HG02943 (cell line): Measurements from ENCODE around the gene TXNRD3.
A peak's percentile ranks its signal among the peaks of the same experiment; 100 is the strongest.

Source experiments
- ATAC-seq: cut with Tn5 transposase; IDR thresholded peaks from one replicate; pipeline ENCODE4 v1.9.1; 2021; ENCODE audit warnings: mild to moderate bottlenecking, low read depth, moderate library complexity; ENCODE audit not compliant: unreplicated experiment

TXNRD3 gene

DNA sequence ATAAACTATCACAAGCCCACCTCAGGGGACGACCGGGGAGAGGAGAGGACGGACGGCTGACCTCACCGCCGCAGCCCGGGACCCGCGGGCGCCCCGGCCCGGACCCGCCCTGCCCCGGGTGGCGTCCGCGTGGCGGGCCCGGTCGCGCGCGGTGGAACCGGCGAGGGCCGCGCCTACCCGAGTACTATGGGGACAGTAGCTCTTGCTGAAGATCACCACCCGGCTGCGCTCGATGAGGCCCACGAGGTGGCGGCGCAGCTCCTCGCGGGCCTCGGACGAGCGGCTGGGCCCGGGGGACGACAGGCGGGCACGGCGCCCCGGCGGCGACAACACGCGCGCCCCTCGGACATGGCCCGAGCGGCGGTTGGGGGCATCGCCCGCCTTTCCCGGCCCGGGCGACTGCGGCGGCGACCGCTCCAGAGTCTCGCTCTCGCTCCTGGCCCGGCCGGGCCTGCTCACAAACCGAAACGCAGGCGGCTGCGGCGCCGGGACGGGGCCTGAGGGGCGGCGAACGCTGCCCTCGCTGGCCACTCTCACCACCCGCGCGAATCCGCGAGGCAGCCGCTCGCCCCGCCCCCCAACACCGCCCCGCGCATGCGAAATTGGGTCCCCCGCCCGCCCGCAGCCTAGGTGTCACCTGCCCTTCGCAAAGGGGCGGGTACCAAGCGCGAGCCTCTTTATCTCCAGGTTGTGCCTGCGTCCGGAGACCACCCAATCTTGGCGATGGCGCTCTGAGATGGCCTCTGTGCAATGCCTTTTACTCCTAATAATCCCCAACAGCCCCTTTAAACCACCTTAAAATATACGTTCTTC is at the start of gene TXNRD3:
Gene TXNRD3, minus strand, starts transcription at position 554 of the 813 bp plus-strand sequence.
- no peak for ATAC-seq

DNA sequence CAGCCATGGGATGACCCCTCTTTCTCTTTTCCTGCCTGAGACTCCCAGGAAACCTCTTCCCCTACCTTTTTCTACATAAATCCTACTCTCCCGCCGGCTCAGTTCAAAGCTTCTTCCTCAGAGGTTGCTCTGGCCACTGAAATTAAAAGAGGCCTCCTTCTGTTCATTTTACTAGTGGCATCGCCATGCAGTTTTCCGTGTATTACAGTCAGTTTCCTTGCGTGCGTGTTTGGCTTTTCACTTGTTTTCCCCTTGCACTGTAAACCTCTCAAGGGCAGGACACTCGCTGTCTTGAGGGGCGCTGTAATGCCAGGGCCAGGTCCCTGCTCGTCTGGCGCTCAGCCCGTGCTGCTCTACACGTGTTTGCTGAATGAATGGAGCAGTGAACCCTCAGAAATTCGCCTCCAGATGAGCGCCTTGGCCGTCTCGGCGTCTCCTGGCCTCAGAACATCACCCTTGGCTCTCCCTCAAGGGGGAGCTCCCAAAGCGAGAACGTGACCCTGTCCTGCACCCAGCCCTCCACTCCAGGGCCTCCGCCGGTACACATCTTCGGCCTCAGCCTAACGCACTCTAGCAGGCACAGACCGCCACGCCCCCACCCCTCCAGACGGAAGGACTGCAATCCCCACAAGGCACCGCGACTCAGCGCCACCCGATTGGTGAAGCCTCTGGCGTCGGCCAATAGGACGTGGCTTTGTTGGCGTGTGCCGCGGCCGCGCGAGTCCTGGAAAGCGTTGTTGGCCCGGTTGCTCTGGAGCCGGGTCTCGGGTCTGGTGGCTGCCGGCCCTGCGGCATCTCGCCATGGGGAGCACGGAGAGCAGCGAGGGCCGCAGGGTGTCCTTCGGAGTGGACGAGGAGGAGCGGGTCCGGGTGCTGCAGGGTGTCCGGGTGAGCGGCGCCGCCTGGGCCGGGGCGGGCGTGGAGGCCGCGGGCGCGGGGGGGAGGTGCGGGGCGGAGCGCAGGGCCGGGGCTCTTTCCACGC is 48.9 kb upstream of the TXNRD3 start, which contains the start of gene CHCHD6:
Gene CHCHD6, plus strand, starts transcription at position 729 of the 982 bp plus-strand sequence. Its CDS starts 73 bp downstream, at position 802.
- peak; percentile 96 for ATAC-seq

DNA sequence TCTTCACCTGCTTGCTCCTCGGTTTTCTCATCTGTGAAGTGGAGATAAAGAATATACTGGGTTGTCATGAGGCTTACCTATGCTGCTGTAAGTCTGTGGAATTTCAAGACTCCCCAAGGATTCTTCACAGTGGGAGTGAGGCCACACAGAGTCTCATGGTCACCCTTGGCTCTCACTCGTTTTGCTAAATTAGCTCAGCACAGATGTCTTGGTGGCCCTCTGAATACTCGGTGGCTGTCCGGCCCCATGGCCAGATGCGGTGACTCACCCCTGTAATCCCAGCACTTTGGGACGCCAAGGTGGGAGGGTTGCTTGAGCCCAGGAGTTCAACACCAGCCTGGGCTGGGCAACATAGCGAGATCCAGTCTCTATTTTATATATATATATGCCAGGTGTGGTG is 44.1 kb upstream of the TXNRD3 start:
- ATAC-seq = no peak

DNA sequence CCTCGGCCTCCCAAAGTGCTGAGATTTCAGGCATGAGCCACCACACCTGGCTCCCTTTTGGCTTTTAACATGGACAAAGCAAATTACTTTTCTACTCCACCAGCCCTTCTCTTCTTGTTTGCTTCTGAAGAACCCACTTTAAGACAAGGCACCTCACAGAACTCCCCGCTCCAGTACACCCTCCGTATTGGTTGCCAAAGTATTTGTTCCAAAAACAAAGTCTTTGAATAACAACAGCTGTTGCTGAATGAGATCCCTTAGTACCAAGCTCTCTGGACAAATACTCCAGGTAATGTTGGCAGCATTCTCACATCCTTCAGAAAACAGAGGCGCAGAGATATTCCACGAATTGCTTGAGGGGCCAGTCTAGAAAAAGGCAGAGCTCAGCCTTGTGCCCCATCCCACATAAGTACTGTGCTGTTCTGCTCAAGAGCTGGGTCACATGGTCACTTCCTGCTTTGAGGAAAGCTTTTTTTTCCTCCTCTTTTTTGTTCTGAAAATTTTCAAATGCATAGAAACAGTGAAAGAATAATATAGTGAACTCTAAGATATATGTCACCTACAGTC is 41.9 kb upstream of the TXNRD3 start:
- ATAC-seq = no peak

DNA sequence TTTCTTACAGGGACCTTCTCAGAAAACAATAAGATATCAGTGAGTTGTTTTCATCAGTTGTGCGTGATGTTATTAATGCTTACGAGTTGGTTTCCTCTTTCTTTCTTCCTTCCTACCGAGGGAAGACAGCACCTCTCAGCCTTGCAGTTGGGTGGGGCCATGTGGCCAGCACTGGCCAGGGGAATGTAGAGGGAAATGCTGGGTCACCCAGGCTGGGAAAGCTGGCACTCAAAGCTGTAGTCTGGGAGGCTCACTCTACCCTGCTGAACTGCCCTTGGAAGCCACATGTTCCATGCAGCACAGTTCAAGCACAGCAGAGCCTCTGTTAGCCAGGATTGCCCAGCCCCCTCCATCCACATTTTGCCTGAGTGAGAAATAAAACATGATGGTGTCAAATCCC is 39.0 kb upstream of the TXNRD3 start:
- no peak for ATAC-seq

DNA sequence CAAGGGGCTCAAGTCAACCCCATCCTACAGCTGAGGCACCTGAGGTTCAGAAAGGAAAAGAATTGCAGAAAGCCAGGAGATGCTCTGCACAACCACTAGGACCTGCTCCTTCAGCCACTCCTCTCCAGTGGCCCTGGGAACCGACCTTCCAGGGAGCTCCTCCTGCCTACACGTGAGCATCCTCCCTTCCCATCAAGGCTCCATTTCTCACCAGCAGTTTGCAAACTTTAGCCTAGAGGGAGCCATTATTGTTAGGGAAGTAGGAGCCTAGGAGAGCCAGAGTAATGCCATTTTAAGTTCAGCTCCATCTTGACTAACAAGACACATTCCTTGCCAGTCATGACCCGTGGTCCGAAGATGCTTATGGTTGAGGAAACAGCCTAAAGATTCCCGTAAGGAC is 37.9 kb upstream of the TXNRD3 start:
- ATAC-seq = no peak

DNA sequence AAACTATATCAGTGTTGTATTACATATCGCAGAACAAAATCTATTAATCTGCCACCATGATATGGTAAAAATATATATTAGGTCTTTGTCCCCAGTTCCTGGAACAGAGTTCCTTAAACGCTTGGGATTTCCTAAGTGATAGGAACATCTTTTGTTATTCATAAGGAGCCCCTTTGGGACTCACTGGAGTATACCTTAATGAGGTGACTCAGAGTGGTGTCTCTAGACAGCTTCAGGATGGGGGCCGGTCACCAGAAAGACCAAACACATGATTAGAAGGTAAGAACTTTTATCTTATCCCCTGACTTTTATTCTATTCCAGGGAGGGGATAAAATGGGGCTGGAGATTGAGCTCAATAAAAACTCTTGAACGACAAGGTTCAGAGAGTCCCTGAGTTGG is 36.8 kb upstream of the TXNRD3 start:
- ATAC-seq = no peak

DNA sequence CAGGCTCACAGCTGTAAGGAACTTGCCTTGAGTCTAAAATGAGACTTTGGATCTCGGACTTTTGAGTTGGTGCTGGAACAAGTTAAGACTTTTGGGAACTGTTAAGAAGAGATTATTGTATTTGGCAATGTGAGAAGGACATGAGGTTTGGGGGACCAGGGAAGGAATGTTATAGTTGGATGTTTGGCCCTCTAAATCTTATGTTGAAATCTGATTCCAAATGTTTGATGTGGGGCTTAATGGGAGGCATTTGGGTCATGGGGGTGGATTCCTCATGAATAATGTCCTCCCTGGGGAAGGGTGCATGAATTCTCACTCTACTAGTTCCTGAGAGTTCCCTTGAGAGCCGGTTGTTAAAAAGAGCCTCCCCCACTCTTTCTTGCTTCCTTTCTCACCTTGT is 30.6 kb upstream of the TXNRD3 start:
- ATAC-seq = no peak

DNA sequence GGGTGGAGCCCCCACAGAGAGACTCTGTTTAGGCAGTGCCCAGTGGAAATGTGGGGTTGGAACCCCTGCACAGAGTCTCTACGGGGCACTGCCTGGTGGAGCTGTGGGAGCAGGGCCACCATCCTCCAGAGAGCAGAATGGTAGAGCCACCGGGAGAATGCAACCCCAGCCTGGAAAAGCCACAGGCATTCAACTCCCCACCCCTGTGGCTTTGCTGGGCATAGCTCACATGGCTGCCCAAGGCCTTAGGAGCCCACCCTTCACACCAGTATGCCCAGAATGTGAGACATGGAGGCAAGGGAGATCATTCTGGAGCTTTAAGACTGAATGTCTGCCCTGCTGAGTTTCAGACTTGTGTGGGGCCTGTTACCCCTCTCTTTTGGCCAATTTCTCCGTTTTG is 30.1 kb upstream of the TXNRD3 start:
- no peak for ATAC-seq

DNA sequence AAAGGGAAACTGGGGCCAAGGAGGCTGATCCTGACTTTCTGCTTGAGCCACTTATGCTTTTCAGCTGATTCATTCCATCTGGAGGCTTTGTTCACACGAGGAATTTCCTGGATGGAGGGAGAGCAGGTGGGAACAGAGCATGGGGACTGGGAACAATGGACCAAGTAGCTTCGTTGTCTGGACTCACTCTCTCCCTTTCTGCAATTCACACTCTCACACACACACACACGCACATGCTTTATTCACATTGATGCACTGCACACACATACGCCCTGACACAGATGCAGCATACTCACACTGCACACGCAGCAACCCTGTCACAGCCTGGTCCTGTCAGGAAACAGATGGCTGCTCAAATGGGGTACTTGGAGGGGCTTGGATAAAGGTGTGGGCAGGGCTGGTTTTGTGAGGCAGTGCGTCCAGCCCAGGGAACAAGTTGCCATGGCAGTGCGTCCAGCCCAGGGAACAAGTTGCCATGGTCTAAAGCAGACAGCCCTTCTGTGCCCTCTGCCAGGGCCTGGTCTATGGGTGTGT is 29.4 kb upstream of the TXNRD3 start:
- ATAC-seq = no peak

DNA sequence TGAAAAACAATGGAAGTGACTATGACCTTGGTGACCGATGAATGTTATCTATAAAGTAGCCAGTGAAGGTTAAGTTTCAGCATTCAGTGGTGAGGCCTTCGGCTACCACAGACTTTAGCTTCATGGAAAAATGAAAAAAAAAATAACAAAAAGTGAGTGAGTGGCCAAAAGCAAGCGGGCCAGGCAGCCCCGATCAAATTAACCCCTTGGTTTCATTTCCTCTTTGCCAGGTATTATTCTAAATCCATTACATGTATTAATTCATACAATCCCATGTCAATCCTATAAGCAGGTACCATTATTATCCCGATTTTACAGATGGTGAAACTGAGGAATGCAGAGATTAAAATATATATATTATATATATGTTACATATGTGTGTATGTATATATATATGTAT is 28.1 kb upstream of the TXNRD3 start:
- no peak for ATAC-seq

DNA sequence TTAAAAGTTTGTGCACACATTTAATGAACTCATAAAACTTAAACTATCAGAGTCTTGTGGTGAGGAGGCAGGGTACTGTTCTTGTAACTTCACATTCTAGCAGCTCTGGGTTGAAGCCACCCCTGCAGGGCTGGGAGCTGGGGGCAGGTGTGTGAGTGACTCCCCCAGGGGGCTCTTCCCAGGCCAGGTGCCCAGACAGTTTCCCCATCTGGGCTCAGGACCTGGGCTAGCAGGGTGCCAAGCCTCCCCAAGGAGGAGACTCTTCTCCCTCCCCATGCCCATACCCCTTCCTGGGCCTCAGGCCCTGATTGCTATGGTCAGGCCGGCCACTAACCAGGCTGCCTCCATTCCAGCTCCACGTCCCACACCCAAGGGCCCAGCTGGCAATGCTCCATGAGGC is 27.1 kb upstream of the TXNRD3 start:
- no peak for ATAC-seq

DNA sequence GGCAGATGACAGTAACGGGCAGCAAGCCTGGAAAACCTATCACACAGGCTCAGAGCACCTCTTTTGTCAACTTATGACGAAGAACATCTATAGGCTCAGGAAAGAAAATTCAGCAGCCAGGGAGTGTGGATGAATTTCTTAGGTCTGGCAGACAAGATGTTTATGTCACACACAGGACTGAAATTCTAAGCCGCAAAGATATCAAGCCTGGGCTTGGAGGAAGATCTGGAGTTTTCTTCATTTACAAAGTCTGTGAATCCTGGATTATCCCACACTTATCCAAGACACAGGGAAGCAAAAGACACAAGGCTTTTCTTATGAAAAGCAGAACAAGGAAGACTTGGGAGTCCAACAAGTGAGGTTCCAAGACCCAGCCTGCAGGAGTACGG is 25.7 kb upstream of the TXNRD3 start:
- no peak for ATAC-seq

DNA sequence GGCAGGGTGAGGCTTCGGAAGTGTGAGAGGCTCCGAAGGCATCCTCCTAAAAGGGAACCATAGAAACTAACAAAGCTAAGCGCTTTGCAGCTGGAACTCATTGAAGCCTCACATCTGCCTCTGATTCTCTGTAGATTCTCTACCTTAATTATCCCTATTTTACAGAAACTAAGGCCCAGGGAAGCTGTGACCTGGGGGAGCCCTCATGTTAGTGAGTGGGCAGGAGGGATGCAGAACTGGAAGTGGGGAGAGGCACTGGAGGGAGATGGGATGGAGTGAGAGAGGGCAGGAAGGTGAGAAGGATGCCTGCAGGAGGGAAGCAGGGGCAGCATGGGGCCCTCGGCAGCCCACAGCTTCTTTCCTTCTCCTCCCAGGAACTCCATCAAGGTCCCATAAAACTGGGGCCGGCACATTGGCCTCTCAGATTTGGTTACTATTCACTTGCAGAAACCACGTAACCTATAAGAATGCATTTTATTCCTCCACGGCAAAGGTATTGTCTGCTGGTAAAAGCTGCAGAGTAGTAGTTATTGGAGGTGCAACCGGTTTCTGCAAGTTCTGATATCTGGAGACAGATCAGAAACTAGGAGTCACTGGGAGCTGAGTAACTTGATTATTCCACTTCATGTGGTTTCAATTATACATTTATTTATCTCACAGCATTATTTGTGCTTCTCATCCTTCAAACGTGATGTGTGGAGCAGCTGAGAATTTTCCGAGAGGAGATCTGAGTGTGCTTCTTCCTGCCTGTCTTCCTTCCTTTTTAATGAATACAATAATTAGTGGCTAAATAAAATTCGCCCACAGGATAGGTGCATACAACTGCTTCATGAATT is 25.1 kb upstream of the TXNRD3 start:
- ATAC-seq = no peak

DNA sequence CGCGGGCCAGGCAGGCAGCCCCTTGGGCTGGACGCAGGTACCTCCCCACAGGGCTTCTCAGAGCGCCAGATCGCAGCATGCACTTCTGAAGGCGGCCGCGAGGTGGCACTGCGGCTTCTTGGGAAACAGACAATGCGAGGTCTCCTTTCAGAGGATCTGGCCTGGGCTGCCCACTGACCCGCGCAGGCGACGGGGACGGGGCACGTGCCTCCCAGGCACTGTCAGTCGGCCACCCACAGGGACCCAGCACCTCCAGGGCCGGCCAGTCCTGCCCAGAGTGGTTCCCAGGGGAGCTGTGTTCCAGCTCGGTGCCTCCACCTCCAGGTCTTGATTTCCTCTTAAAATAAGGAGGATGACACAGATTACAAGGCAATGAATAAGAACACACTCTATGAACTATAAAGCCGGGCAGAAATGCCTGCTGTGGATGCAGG is 24.4 kb upstream of the TXNRD3 start:
- ATAC-seq = no peak

DNA sequence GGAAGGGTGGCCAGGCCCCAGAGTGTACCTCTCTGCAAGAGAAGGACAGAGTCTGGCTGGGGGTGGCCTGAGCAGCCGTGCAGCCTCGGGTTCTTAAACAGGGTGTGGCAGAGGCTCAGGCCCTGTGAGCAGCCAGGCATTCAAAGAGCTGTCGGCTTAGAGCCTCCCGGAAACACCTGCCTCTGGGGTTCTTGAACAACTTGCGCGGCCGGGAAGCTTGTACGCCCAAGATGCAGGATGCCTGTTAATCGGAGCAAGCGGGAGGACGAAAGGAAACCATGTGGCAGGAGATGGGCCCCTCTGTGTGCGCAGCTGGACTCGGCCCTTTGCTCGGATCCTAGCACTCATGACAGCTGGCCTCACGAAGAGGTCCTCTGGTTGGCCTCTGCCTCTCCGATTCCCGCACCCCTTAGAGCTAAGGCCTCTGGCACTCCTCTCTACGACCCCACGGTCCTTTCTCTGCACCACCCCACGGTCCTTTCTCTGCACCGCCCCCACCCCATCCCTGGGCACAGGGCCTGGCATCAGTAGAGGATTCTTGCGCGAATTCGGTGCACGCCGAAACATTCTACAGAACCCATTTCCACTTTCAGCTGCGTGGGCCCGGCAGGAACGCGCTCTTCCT is 23.9 kb upstream of the TXNRD3 start:
- no peak for ATAC-seq

DNA sequence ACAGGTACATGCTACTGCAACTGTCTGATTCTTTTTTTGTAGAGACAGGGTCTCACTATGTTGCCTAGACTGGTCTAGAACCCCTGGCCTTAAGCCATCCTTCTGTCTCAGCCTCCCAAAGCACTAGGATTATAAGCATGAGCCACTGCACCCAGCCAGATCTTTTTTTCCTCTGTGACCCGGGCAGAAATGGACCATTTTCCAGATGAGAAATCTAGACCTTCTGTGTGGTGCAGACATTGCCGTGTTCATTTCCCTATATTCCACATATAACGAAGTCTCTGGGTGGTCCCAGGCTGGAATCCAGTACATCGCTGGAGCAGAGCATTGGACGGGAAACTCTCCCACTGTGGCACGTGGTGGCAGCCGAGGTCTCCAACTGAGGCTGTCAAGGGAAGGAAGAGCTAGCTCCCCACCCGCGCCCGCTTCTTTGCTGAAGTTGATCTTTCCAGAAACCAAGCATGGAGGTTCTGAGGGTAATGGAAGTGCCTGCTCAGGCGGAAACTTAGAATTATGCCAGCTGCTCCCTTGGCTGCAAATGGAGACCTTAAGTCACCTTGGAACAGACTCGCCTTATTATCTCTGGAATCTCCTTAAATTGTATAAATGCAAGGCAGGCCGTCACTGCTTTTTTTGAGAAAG is 23.1 kb upstream of the TXNRD3 start:
- no peak for ATAC-seq

DNA sequence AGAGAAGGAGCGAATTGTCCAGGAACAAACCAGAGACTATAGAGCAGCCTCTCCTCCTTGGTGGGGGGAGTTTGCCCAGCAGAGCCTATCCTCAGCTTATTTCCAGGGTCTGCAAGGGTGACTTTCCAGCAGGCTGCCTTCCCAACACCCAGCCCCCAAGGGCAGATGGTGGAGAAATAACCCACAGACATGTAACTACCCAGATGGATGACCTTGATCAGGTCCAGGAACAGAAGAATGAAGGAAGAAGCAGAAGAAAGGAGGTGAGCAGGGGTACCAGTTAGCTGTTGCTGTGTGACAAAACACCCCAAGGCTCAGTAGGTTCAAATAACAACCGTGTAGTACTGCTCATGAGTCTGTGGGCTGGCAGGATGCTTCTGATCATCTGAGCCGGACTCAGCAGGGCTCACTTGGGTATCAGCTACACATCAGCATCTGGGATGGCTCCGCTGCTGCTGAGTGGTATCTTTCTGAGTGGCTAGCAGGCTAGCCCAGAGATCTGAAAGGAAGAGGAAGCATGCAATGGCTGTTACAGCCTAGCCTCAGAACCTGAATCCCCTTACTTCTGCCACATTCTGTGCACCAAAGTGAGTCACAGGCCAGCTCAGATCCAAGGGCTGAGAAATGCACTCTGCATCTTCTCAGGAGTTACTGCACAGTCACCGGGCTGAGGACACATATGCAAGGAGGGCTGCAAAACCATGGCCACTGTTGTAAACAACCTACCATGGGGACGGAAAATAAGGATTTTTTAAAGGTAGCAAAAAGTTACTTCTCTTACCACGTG is 22.2 kb upstream of the TXNRD3 start:
- ATAC-seq = no peak
